ENCODE data around the gene COL9A3.

The COL9A3 gene

GRCh38 chr20:62849431-62849830 lies 32.6 kb downstream of the COL9A3 start:
- H2AFZ ChIP-seq (ENCODE audit: low read depth, low read length, severe bottlenecking): no peak overlapping the region
- H3K4me2 ChIP-seq (ENCODE audit: low read depth, low read length, poor library complexity, severe bottlenecking): no peak overlapping the region
- H3K9me3 ChIP-seq (ENCODE audit: insufficient read depth, low read length): no peaks in the 10 kb centered on the region
- no peaks in the 10 kb centered on the region for H3K79me2 ChIP-seq (ENCODE audit: insufficient read depth, low read length)
- H3K27ac ChIP-seq (ENCODE audit: low read depth, low read length): peak overlapping the region; percentile 56
- TF ChIP-seq EZH2phosphoT487 (conservative IDR thresholded peaks at IDR 0.05; ENCODE audit: low read length): no peak
- no peak for TF ChIP-seq CTCF (IDR thresholded peaks at IDR 0.05; ENCODE audit: insufficient read depth, low read length, poor library complexity, severe bottlenecking)
- no peaks in the 10 kb centered on the region for H3K27me3 ChIP-seq (ENCODE audit: low read length)
- H3K36me3 ChIP-seq (ENCODE audit: low read length): 0 out of 2 replicates have a peak, but pooled peaks cover 3% of the 10 kb centered on the region
- H3K9ac ChIP-seq (ENCODE audit: low read length): no peak overlapping the region
- H3K9me2 ChIP-seq (replicated peaks; ENCODE audit: insufficient read depth, low read length): no peaks in the 10 kb centered on the region
- no peak overlapping the region for H3K4me3 ChIP-seq (ENCODE audit: insufficient read depth, low read length, poor library complexity, severe bottlenecking)
- no peaks in the 10 kb centered on the region for H3F3A ChIP-seq (ENCODE audit: insufficient read depth)
- H4K20me1 ChIP-seq (ENCODE audit: low read depth, low read length): no peaks in the 10 kb centered on the region

- Histone ChIP-seq H3K4me3 (ENCODE audit: insufficient read depth, low read length, poor library complexity, severe bottlenecking) (no peak overlapping the region), H3K79me2 (ENCODE audit: insufficient read depth, low read length) (no peaks in the 10 kb centered on the region), H3K4me2 (ENCODE audit: low read depth, low read length, poor library complexity, severe bottlenecking) (no peak overlapping the region), H3K27me3 (ENCODE audit: low read length) (no peaks in the 10 kb centered on the region), H3K9me3 (ENCODE audit: insufficient read depth, low read length) (no peaks in the 10 kb centered on the region), H2AFZ (ENCODE audit: low read depth, low read length, severe bottlenecking) (no peak overlapping the region), H3K36me3 (ENCODE audit: low read length) (0 out of 2 replicates have a peak, but pooled peaks cover 3% of the 10 kb centered on the region), H3F3A (ENCODE audit: insufficient read depth) (no peaks in the 10 kb centered on the region), H3K27ac (ENCODE audit: low read depth, low read length) (no peak overlapping the region), H3K9ac (ENCODE audit: low read length) (no peak overlapping the region), H4K20me1 (ENCODE audit: low read depth, low read length) (no peaks in the 10 kb centered on the region), H3K9me2 (replicated peaks; ENCODE audit: insufficient read depth, low read length) (no peaks in the 10 kb centered on the region)
- TF ChIP-seq CTCF (IDR thresholded peaks at IDR 0.05; ENCODE audit: insufficient read depth, low read length, poor library complexity, severe bottlenecking): no peak
- no peak for TF ChIP-seq EZH2phosphoT487 (conservative IDR thresholded peaks at IDR 0.05; ENCODE audit: low read length)
Observed at GRCh38 chr20:62850333-62850974, 33.6 kb downstream of the COL9A3 start.

GRCh38 chr20:62852196-62852595 lies 35.3 kb downstream of the COL9A3 start:
- Histone ChIP-seq H3K79me2 (ENCODE audit: insufficient read depth, low read length) (no peaks in the 10 kb centered on the region), H3K4me3 (ENCODE audit: insufficient read depth, low read length, poor library complexity, severe bottlenecking) (no peak overlapping the region), H4K20me1 (ENCODE audit: low read depth, low read length) (no peaks in the 10 kb centered on the region), H2AFZ (ENCODE audit: low read depth, low read length, severe bottlenecking) (no peak overlapping the region), H3K9me2 (replicated peaks; ENCODE audit: insufficient read depth, low read length) (no peaks in the 10 kb centered on the region), H3K27ac (ENCODE audit: low read depth, low read length) (no peak overlapping the region), H3K27me3 (ENCODE audit: low read length) (no peaks in the 10 kb centered on the region), H3K4me2 (ENCODE audit: low read depth, low read length, poor library complexity, severe bottlenecking) (no peak overlapping the region), H3K36me3 (ENCODE audit: low read length) (0 out of 2 replicates have a peak, but pooled peaks cover 3% of the 10 kb centered on the region), H3F3A (ENCODE audit: insufficient read depth) (no peaks in the 10 kb centered on the region), H3K9me3 (ENCODE audit: insufficient read depth, low read length) (no peaks in the 10 kb centered on the region), H3K9ac (ENCODE audit: low read length) (no peak overlapping the region)
- TF ChIP-seq EZH2phosphoT487 (conservative IDR thresholded peaks at IDR 0.05; ENCODE audit: low read length) (no peak), CTCF (IDR thresholded peaks at IDR 0.05; ENCODE audit: insufficient read depth, low read length, poor library complexity, severe bottlenecking) (no peak)

Measured in SU-DHL-6 (cell line).